Mucosa of gallbladder (tissue), 1 donor: ENCODE results near the gene MRTFA. TPM values are rescaled to one million over a fixed set of nuclear protein-coding genes. Genes with fewer than 3 reads are reported as not detected.
"Not testable (repeated sequence)": the region's sequence is repeated elsewhere in the genome, so short reads cannot be mapped to it uniquely, and the experiment has no call there.

ENCODE experiments used
- DNase-seq: peaks from one replicate; pipeline ENCODE4 v3.0.0-alpha.2; 2020; ENCODE audit warnings: low spot score
- total RNA-seq: library from RNA; stranded (reverse); gene quantifications from one replicate; pipeline ENCODE4 v1.2.1, GENCODE V29; 2021
- donor health status: DM: no; HTN: no; CAD: no.

Gene MRTFA
- total RNA-seq, 1 donor from 2014 or later, result 44.1 TPM

DNA sequence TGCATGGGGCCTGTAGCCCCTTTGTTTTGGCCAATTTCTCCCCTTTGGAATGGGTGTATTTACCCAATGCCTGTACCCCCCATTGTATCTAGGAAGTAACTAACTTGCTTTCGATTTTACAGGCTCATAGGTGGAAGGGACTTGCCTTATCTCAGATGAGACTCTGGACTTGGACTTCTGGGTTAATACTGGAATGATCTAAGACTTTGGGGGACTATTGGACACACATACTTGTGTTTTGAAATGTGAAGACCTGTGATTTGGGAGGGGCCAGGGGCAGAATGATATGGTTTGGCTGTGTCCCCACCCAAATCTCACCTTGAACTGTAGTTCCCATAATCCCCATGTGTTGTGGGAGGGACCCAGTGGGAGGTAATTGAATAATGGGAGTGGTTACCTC, 82.5 kb downstream of the MRTFA start:
- not testable (repeated sequence) for DNase-seq

GRCh38 chr22:40553014-40553554, 83.4 kb downstream of the MRTFA start:
- no peak for DNase-seq

DNA sequence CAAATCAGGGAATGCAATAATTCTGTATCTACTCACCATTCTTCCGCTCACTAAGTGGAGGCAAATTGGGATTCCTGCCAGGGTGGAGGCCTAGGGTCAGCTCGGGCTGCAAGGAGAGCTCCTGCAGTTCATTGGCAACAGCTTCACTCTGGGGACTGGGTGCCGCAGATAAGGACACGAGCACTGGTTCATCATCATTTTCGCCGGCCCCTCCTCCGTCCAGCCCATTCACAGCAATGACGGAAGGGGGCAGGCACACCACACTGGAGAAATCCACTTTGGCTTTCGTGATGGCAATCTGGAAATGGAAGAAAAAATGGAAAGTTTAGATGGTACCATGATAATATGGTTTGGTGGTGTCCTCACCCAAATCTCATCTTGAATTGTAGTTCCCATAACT, 84.4 kb downstream of the MRTFA start:
- DNase-seq, result no peak

DNA sequence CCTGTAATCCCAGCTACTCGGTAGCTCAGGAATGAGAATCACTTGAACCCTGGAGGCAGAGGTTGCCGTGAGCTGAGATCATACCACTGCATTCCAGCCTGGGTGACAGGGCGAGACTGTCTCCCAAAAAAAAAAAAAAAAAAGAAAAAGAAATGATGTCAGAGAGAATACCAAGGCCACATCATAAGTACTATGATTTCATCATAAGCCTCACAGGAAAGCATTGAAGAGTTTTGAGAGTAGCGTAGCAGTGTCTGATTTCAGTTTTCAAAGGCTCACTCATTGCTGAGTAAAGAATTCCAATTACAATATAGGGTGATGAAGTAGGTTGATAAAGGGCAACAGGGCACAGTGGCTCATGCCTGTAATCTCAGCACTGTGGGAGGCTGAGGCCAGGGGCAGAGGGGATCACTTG, 88.8 kb downstream of the MRTFA start:
- no peak for DNase-seq

GRCh38 chr22:40544758-40545157, 91.8 kb downstream of the MRTFA start:
- DNase-seq, result no peak

DNA sequence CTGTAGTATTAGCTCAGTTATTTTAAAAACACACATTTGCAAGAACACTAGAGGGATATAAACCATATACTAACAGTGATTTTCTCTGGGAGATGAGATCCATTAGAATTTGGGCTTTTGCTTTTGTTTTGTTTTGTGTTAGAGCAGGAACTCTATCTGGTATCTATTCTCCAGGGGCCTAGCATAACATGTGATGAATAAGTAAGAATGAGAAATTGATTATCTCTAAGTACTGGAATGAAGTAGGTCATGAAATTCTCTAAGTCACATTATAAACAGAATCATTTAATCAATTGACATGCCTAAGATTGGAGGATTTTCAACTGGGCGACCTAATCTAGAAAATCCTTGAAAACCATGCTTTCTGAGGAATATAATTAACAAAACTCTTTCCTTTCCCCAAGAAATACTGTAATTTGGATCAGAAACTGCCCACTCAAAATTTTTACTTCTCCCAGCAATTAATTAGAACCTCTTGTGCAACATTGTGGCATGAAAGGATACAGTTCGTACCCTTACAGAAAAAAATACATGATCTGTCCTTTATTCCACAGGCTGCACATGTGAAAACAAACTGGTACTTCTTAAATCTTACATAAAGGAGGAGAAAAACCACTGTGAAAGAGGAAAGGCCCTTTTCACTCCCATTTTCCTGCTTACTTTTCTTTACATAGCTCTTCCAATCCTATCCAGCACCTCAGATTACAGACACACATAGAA, 93.5 kb downstream of the MRTFA start:
- no peak for DNase-seq

GRCh38 chr22:40541300-40541699, 95.2 kb downstream of the MRTFA start:
- DNase-seq, result no peak

DNA sequence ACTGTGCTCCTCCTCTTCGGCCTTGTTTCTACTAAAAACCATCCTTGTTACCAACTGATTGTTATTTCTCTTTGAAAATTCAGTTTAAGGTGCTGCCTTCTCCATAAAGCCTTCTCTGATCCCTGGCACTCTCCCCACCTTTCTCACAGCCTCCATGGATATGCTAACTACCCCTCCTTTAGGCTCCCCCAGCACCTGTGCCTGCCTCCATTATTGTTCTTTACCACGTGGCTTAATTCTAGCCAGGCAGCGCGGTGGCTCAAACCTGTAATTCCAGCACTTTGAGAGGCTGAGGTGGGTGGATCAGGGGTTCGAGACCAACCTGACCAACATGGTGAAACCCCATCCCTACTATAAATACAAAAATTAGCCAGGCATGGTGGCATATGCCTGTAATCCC, 96.3 kb downstream of the MRTFA start:
- DNase-seq, result no peak

GRCh38 chr22:40536149-40536548, 100.4 kb downstream of the MRTFA start:
- DNase-seq, result not testable (repeated sequence)

GRCh38 chr22:40535642-40536041, 100.9 kb downstream of the MRTFA start:
- no peak for DNase-seq

DNA sequence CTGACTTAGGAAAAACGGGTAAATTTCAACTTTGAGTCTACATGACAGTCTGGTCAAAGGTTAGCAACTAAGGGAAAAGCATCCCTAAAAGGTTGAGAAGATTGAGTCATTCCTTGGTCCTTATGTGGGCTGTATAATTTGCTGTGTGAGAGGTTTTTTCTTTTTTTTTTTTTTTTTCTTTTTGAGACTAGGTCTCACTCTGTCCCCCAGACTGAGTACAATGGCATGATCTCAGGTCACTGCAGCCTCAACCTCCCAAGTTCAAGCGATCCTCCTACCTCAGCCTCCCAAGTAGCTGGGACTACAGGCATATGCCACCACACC, 101.4 kb downstream of the MRTFA start:
- DNase-seq, result no peak

- no peak for DNase-seq
These were observed 101.9 kb downstream of the MRTFA start for GRCh38 chr22:40534379-40535188.

DNA sequence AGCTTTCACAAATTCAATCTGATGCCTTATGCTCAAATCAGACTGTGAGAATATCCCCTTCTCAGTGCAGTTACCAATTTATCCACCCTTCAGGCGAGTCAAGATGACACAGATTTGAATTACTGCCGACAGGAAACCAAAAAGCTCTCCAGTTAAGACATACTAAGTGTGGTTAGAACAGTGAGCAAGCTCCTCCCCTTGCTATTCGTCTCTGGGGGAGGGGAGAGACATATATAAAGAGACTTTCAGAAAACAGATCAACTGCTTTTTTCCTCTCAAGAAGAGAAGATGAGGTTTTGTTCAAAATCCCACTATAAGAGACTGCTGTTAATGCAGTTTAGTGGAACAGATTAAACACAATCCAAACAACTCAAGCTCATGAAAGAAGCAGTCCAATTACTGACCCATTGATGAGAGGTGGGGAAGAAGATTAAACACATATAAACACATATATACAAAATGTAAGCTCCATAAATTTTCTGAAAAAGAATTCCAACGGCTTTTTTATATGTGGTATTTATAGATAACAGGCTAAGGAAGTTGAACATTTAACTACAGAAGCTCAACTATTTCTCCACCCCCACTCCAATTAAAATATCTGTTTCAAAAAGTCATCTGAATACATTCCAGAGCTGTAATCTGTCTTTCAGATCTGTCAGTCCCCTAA, 102.7 kb downstream of the MRTFA start:
- no peak for DNase-seq

DNA sequence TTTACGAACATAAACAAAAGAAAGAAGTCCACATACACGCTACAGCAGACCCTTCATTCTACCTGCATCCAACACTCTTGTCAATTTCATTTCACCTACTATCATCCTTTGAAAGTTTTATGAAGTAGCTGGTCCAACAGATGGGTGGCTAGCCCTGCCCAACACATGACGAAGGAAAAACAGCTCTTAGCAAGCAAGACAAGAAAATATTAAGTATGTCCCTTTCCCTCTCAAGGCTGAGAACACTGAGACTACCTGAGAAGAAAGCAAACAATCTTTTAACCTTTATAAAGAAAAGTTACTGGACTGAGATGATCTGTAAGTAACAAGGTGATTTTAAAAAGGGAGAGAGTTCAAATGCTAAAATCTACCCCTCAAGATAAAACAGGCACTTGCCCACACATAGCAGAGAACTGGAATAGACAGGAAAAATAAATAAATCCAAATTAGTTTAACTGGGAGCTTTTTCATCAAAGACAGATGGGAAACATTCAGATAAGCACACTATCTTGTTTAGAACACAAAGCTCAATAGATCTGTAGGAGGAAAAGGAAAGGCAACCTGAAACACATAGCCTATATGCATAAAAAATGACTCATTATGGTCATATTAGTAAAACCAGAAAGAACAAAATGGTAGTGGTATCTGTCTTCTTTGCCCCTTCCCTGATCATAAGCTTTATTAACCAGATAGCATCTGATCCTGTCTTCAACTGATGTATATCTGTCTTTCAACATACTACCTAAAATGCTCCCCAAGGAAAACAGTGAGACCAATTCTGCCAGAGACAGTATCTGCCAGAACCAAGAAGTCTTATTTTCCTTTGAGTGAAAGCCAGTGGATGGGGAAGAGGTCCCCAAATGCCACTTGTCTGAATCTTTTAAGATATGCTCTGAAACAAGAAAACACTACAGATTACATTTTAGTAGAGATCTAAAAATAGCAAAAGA, 104.3 kb downstream of the MRTFA start:
- DNase-seq, result no peak

- not testable (repeated sequence) for DNase-seq
These were observed 106.1 kb downstream of the MRTFA start for GRCh38 chr22:40530391-40530790.

- no peak for DNase-seq
These were observed 106.7 kb downstream of the MRTFA start for GRCh38 chr22:40529821-40530220.

- DNase-seq, result no peak
These were observed 109.6 kb downstream of the MRTFA start for GRCh38 chr22:40526960-40527359.

- DNase-seq, result peak; percentile 24
These were observed 111.2 kb downstream of the MRTFA start for GRCh38 chr22:40525250-40525884.

GRCh38 chr22:40524392-40525249, 111.9 kb downstream of the MRTFA start:
- DNase-seq, result no peak

DNA sequence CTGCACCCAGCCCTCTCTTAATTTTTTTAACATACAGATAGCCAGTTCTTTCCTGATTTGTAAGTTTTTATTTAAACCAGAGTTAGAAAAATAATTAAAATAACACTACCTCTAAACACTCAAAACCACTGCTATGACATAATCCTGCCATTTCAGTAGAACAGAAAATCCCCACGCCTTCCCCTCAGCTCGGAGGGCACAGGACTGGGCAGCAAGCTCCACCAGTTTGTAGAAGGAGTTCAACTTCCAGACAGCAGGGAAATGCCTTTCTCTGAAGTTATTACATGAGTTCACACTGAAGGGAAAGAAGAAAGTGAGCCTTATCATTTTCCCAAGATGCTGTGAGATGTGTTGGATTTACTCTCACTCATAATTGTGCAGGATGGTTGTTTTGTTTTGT, 114.4 kb downstream of the MRTFA start:
- no peak for DNase-seq
